ENCODE measurements around the gene XRCC1. TPM values are rescaled to one million over a fixed set of nuclear protein-coding genes. Genes with fewer than 3 reads are reported as not detected.

The XRCC1 gene
- total RNA-seq, 4 donors from 2014 or later: 22.7 to 53.2 (median 30.7) TPM

DNA sequence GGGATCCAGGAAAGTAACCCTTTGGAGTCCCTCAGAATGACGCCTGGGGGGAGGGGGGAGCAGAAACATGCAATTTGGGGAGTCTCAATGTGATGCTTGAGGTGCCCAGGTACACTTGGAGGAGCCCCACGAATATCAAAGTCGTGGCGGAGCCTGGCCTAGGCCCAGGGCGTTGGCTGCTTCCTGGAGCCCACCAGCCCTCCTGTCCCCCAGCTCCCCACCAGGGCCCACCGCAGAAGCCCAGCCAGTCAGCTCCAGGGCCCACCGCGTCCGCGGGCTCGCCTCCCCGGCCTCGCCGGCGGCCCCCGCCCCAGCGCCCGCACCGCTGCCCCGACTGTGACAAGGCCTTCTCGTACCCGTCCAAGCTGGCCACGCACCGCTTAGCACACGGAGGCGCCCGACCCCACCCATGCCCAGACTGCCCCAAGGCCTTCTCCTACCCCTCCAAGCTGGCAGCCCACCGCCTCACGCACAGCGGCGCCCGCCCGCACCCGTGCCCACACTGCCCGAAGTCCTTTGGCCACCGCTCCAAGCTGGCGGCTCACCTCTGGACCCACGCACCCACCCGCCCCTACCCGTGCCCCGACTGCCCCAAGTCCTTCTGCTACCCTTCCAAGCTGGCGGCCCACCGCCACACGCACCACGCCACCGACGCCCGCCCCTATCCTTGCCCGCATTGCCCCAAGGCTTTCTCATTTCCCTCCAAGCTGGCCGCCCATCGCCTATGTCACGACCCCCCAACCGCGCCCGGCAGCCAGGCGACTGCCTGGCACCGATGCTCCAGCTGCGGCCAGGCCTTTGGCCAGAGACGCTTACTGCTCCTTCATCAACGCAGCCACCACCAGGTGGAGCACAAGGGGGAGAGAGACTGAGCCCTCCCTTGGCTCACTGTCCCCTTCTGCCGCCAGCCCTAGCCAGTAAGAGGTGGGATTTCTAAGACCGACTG is 40.2 kb downstream of the XRCC1 start:
- peaks cover 0 to 5% of the 10 kb centered on the region in 2 donors for H3K9me3 ChIP-seq
- no peaks in the 10 kb centered on the region for H3K27me3 ChIP-seq
- TF ChIP-seq POLR2A (IDR thresholded peaks at IDR 0.05): no peak
- TF ChIP-seq, protein P1, sequence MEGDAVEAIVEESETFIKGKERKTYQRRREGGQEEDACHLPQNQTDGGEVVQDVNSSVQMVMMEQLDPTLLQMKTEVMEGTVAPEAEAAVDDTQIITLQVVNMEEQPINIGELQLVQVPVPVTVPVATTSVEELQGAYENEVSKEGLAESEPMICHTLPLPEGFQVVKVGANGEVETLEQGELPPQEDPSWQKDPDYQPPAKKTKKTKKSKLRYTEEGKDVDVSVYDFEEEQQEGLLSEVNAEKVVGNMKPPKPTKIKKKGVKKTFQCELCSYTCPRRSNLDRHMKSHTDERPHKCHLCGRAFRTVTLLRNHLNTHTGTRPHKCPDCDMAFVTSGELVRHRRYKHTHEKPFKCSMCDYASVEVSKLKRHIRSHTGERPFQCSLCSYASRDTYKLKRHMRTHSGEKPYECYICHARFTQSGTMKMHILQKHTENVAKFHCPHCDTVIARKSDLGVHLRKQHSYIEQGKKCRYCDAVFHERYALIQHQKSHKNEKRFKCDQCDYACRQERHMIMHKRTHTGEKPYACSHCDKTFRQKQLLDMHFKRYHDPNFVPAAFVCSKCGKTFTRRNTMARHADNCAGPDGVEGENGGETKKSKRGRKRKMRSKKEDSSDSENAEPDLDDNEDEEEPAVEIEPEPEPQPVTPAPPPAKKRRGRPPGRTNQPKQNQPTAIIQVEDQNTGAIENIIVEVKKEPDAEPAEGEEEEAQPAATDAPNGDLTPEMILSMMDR (IDR thresholded peaks at IDR 0.05): peak; percentile 34 to 64 (median 48)
- peaks cover 0 to 4% of the 10 kb centered on the region in 2 donors for H3K4me1 ChIP-seq
- H3K4me3 ChIP-seq: no peak overlapping the region
- H3K36me3 ChIP-seq: no peaks in the 10 kb centered on the region
- H3K27ac ChIP-seq: peak overlapping the region; percentile 90 to 96
- peak; percentile 70 to 73 for DNase-seq
- intact Hi-C loops (cut with DNase I; ENCODE audit: low total_unique reads): no loop called here

DNA sequence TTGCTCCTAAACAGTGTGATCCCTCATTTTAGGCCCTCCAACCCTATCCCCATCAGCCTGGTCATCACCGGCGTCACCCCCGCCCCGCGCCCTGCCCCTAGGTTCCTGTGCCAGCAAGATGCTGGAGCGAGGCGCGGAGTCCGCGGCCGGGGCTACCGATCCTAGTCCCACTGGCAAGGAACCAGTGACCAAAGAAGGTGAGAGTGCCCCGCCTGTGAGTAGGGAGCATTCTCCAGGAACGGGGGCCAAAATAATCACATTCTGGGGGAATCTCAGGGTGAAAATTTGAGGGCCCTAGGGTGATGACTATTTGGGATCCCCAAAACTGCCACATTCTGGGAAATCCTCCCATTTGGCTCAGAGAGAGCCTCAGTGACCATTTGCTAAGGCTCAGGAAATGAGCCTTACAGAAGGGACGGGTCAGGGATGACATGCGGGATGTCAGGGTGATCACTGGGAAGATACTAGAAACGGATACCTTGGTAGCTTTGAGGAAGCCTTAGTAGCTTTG is 41.0 kb downstream of the XRCC1 start:
- no peak for DNase-seq
- H3K9me3 ChIP-seq: peaks cover 0 to 5% of the 10 kb centered on the region in 2 donors
- TF ChIP-seq, protein P1 (IDR thresholded peaks at IDR 0.05): no peak
- TF ChIP-seq POLR2A (IDR thresholded peaks at IDR 0.05): no peak
- no peaks in the 10 kb centered on the region for H3K36me3 ChIP-seq
- peaks cover 0 to 4% of the 10 kb centered on the region in 2 donors for H3K4me1 ChIP-seq
- peak overlapping the region; percentile 51 to 52 for H3K4me3 ChIP-seq
- H3K27me3 ChIP-seq: no peaks in the 10 kb centered on the region
- H3K27ac ChIP-seq: peak overlapping the region; percentile 90 to 96
- intact Hi-C loops (cut with DNase I; ENCODE audit: low total_unique reads): no loop called here

DNA sequence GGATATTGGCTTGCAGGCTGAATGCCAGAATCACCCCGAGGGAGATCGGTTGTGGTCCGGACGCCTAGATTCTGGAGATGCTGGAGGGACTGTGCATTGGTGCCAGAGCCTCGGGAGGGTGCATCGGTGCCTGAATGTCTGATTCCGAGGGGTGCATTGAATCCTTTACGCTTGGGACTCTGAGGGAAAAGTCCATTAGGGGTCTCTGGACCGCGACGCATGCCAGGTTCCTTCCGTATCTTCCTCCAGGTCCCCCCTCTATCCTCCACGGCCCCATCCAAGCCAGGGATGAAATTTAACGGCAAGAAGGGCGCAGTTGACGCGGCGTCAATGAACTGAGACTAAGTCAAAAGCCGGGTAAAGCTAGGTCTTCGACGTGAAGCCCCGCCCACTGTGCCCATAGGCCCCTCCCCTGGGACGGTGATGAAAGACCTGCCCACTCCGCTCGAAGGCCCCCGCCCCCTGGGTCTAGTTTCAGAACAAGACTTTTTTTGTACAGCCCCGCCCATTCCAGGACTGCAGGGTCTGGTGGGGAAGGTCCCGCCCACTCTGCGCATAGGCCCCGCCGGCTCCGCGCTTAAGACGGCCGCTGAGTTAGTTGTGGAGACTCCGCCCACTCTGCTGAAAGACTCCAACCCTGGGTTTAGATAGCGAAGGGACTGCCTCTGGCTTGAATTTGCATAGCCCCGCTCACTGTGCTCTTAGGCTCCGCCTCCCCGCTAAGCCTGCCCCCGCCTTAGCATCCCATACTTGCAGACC is 41.6 kb downstream of the XRCC1 start:
- no peaks in the 10 kb centered on the region for H3K36me3 ChIP-seq
- H3K9me3 ChIP-seq: peaks cover 0 to under 1% of the 10 kb centered on the region in 2 donors
- H3K27me3 ChIP-seq: no peaks in the 10 kb centered on the region
- H3K4me1 ChIP-seq: peaks cover 0 to 4% of the 10 kb centered on the region in 2 donors
- TF ChIP-seq POLR2A (IDR thresholded peaks at IDR 0.05): peak in 1 of 2 donors; percentile 16
- TF ChIP-seq, protein P1 (IDR thresholded peaks at IDR 0.05): no peak
- peak; percentile 99 to 100 for DNase-seq
- H3K27ac ChIP-seq: peak overlapping the region; percentile 90 to 96
- intact Hi-C loops (cut with DNase I; ENCODE audit: low total_unique reads): no loop called here
- H3K4me3 ChIP-seq: peak overlapping the region; percentile 51 to 52

DNA sequence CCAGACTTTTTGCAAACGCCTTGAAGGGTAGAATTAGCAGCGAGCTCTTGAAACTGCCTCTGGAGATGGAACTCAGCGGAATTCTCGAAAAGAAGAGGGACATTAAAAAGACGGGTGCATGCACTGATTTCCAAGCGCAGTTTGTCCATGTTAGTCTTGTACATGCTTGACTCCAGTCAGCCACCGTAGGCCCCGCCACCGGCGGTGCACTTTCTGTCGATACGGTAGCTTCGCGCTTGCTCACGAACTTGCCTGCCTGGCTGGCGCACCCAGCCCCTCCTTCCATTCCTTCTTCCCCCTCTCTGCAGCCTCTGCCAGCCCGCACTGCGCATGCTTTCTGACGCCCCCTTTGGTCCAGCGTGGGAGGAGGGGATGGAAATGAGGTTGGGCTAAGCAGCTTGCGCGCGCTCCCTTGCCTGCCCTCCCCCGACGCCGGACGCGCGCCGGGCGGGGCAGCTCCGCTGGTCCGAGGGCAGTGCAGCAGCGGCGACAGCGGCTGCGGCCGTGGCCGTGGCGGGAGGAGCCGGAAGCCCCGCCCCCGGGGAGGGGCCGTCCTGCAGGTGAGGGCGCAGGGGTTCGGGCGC is 42.3 kb downstream of the XRCC1 start, which contains the start of gene ZNF575:
Gene ZNF575 (plus strand): TSS at position 227 of the 584 bp plus-strand sequence. CDS start 1,235 bp downstream, outside the sequence.
- Histone ChIP-seq H3K9me3 (no peaks in the 10 kb centered on the region), H3K4me1 (peaks cover 0 to 4% of the 10 kb centered on the region in 2 donors), H3K4me3 (peak within 1 kb of the TSS; percentile 51 to 52), H3K36me3 (no peaks in the 10 kb centered on the region), H3K27me3 (no peaks in the 10 kb centered on the region), H3K27ac (peak within 1 kb of the TSS; percentile 90 to 96)
- intact Hi-C loops (cut with DNase I; ENCODE audit: low total_unique reads): no loop called here
- TF ChIP-seq, protein P1 (IDR thresholded peaks at IDR 0.05): no peak
- TF ChIP-seq POLR2A (IDR thresholded peaks at IDR 0.05): no peak
- DNase-seq: peak; percentile 88 to 89
